K562 (cell line): ENCODE measurements around the gene RAP1A. TPM values are rescaled to one million over a fixed set of nuclear protein-coding genes. Genes with fewer than 3 reads are reported as not detected.

Source experiments
- ARID3B ChIP-seq: fragments of 250-450 bp; sonication (Bioruptor Pico); IDR thresholded peaks from 2 replicates; pipeline ENCODE4 v1.4.0; 2020; ENCODE audit warnings: borderline replicate concordance
- BRF1 ChIP-seq: IDR thresholded peaks from 3 replicates; pipeline ENCODE4 v1.6.1; 2011; ENCODE audit warnings: borderline replicate concordance, mild to moderate bottlenecking; ENCODE audit not compliant: insufficient read length; ENCODE audit errors: extremely low read depth
- CBX1 ChIP-seq: sonication (generic); IDR thresholded peaks from 2 replicates; pipeline ENCODE4 v1.6.1; 2016; ENCODE audit warnings: antibody characterized with exemption, low read depth, mild to moderate bottlenecking
- CSDE1 ChIP-seq, 2 experiments: fragments of 450-650 bp; IDR thresholded peaks; 2 replicates each; pipeline ENCODE4 v1.6.1; 2016; ENCODE audit warnings: mild to moderate bottlenecking in 1 of 2
- DLX4 ChIP-seq: fragments of 250-450 bp; sonication (Bioruptor Pico); IDR thresholded peaks from 2 replicates; pipeline ENCODE4 v1.6.1; 2021; ENCODE audit warnings: mild to moderate bottlenecking
- DNMT1 ChIP-seq: fragments of 450-650 bp; IDR thresholded peaks from 2 replicates; pipeline ENCODE4 v1.6.1; 2016; ENCODE audit warnings: antibody characterized with exemption, mild to moderate bottlenecking
- GTF3C2 ChIP-seq: IDR thresholded peaks from 3 replicates; pipeline ENCODE4 v1.6.1; 2011; ENCODE audit warnings: borderline replicate concordance, mild to moderate bottlenecking, moderate library complexity; ENCODE audit not compliant: insufficient read length; ENCODE audit errors: extremely low read depth
- HINFP ChIP-seq: fragments of 450-650 bp; conservative IDR thresholded peaks from 2 replicates; pipeline ENCODE4 v1.6.1; 2016; ENCODE audit warnings: missing genetic modification characterization, low read depth, mild to moderate bottlenecking, control low read depth, missing compliant biosample characterization
- HNRNPK ChIP-seq: fragments of 200-400 bp; formaldehyde crosslinking; IDR thresholded peaks from one replicate; pipeline ENCODE4 v1.6.1; 2018; ENCODE audit warnings: mild to moderate bottlenecking, low read depth, low read length; ENCODE audit not compliant: poor library complexity, severe bottlenecking
- LCOR ChIP-seq: sonication (generic); formaldehyde crosslinking; IDR thresholded peaks from 2 replicates; pipeline ENCODE4 v1.8.0; 2022; ENCODE audit warnings: mild to moderate bottlenecking, missing genetic modification reagents
- MAX ChIP-seq: sonication (generic); formaldehyde crosslinking; IDR thresholded peaks from 2 replicates; pipeline ENCODE4 v1.9.0; 2022; ENCODE audit warnings: mild to moderate bottlenecking, missing genetic modification reagents
- NKRF ChIP-seq: fragments of 450-650 bp; IDR thresholded peaks from 2 replicates; pipeline ENCODE4 v1.6.1; 2016; ENCODE audit warnings: borderline replicate concordance
- SNIP1 ChIP-seq: fragments of 450-650 bp; IDR thresholded peaks from 2 replicates; pipeline ENCODE4 v1.7.1; 2017; ENCODE audit warnings: low read depth, mild to moderate bottlenecking
- TAF15 ChIP-seq: fragments of 200-400 bp; formaldehyde crosslinking; IDR thresholded peaks from 2 replicates; pipeline ENCODE4 v1.6.1; 2017; ENCODE audit warnings: mild to moderate bottlenecking, low read depth, low read length, moderate library complexity
- TGIF2 ChIP-seq: sonication (generic); formaldehyde crosslinking; IDR thresholded peaks from 2 replicates; pipeline ENCODE4 v1.8.1; 2022; ENCODE audit warnings: mild to moderate bottlenecking, missing genetic modification reagents, moderate library complexity
- ZBTB7A ChIP-seq: IDR thresholded peaks from 2 replicates; pipeline ENCODE4 v1.6.1; 2011; ENCODE audit warnings: low read depth, mild to moderate bottlenecking, low read length, moderate library complexity, borderline replicate concordance; ENCODE audit not compliant: control insufficient read depth
- ZNF830 ChIP-seq: fragments of 250-450 bp; sonication (Bioruptor Pico); IDR thresholded peaks from 2 replicates; pipeline ENCODE4 v1.5.0; 2021; ENCODE audit warnings: mild to moderate bottlenecking
- ZSCAN32 ChIP-seq: fragments of 450-650 bp; formaldehyde crosslinking; IDR thresholded peaks from 2 replicates; pipeline ENCODE4 v1.4.0; 2020; ENCODE audit warnings: mild to moderate bottlenecking, moderate library complexity
- polyA plus RNA-seq, 8 experiments: library from polyadenylated mRNA; depleted of rRNA in 4 of 8; stranded (reverse) in 5 of 8; unstranded in 3 of 8; fragments of >200 nt; fragmentation: Nextera tagmentation in 2 of 8; fragmentation: Illumina TruSeq in 1 of 8; extraction: Ambion mirVana in 2 of 8; extraction: Trizol in 1 of 8; gene quantifications; 2 replicates each; pipeline versions ENCODE4 v1.2.1 to v1.2.3, GENCODE V29; 2011 to 2014; ENCODE audit warnings: inconsistent platforms in 1 of 8, missing spikeins in 1 of 8
- total RNA-seq, 7 experiments: library from RNA; depleted of rRNA in 6 of 7; stranded (reverse); fragments of >200 nt in 6 of 7; fragmentation: Illumina TruSeq in 2 of 7; extraction: Trizol in 2 of 7; gene quantifications; 2 replicates each; pipeline versions ENCODE4 v1.2.1 to v1.2.3, GENCODE V29; 2011 to 2021; ENCODE audit warnings: low replicate concordance in 1 of 7

Gene RAP1A
- total and polyA plus RNA-seq, 9 of the 15 experiments (the other 6 are each of a cell fraction or from before 2014, with no cell fraction given): 13.4 to 86.2 (median 32.5) TPM

- TF ChIP-seq MAX (CRISPR knock-in tag) (peak; percentile 98), HINFP (tag) (no peak), SNIP1 (no peak), GTF3C2 (no peak), LCOR (no peak), TGIF2 (CRISPR knock-in tag) (no peak), TAF15 (no peak), HNRNPK (no peak), ARID3B (CRISPR knock-in tag) (no peak), ZSCAN32 (no peak), CSDE1 (IDR thresholded peaks at IDR 0.05) (no peak), CBX1 (no peak), DLX4 (no peak), BRF1 (no peak), DNMT1 (no peak), ZBTB7A (no peak), NKRF (no peak), ZNF830 (CRISPR knock-in tag) (no peak)
Measured at GRCh38 chr1:111739194-111739924, 119.8 kb downstream of the RAP1A start, which contains the start of gene INKA2 (continued).
